NCI-H187 (cell line): ENCODE data around the gene ARHGEF38.
"Not testable (repeated sequence)": the region's sequence is repeated elsewhere in the genome, so short reads cannot be mapped to it uniquely, and the experiment has no call there.

Experiments
- DNase-seq, 2 experiments: peaks; one replicate each; lab custom pipeline; 2025; lab: John Stamatoyannopoulos, UW

The ARHGEF38 gene

GRCh38 chr4:105714071-105714521 is 161.7 kb downstream of the ARHGEF38 start:
- no peak for DNase-seq

- DNase-seq: no peak
Observed at GRCh38 chr4:105714932-105715331, 162.5 kb downstream of the ARHGEF38 start.

GRCh38 chr4:105715692-105716278 is 163.4 kb downstream of the ARHGEF38 start:
- no peak for DNase-seq

- no peak for DNase-seq
Observed at GRCh38 chr4:105719204-105719603, 166.8 kb downstream of the ARHGEF38 start.

GRCh38 chr4:105725623-105726022 is 173.2 kb downstream of the ARHGEF38 start:
- no peak for DNase-seq

GRCh38 chr4:105729895-105730294 is 177.5 kb downstream of the ARHGEF38 start:
- not testable (repeated sequence) for DNase-seq
